Measurements from ENCODE around the gene TCERG1. TPM values are rescaled to one million over a fixed set of nuclear protein-coding genes. Genes with fewer than 3 reads are reported as not detected.

Gene TCERG1
- polyA plus RNA-seq, 1 donor from 2014 or later, result 238 TPM

GRCh38 chr5:146560205-146560812, 113.2 kb downstream of the TCERG1 start:
- Histone ChIP-seq H3K9ac (ENCODE audit: low read length) (no peak overlapping the region), H3F3A (ENCODE audit: insufficient read depth, low read length, poor library complexity, severe bottlenecking) (no peaks in the 10 kb centered on the region), H3K27me3 (ENCODE audit: insufficient read depth, low read depth, low read length) (no peaks in the 10 kb centered on the region), H3K9me2 (ENCODE audit: insufficient read depth, low read length) (no peaks in the 10 kb centered on the region), H2AFZ (ENCODE audit: low read depth, low read length) (no peak overlapping the region), H4K20me1 (ENCODE audit: insufficient read depth) (no peaks in the 10 kb centered on the region), H3K4me3 (ENCODE audit: low read length) (no peak overlapping the region), H3K79me2 (replicated peaks; ENCODE audit: insufficient read depth, low read length) (no peaks in the 10 kb centered on the region), H3K36me3 (ENCODE audit: insufficient read depth, low read length) (no peaks in the 10 kb centered on the region), H3K9me3 (ENCODE audit: low read length) (no peaks in the 10 kb centered on the region), H3K4me2 (ENCODE audit: low read length) (no peak overlapping the region), H3K27ac (ENCODE audit: low read length) (no peak overlapping the region)
- TF ChIP-seq MXI1 (conservative IDR thresholded peaks at IDR 0.05; ENCODE audit: poor library complexity, severe bottlenecking) (no peak), EP300 (conservative IDR thresholded peaks at IDR 0.05; ENCODE audit: poor library complexity, severe bottlenecking) (no peak), POLR2AphosphoS5 (IDR thresholded peaks at IDR 0.05) (no peak), REST (IDR thresholded peaks at IDR 0.05; ENCODE audit: borderline replicate concordance) (no peak), RAD21 (conservative IDR thresholded peaks at IDR 0.05) (no peak), TAF1 (IDR thresholded peaks at IDR 0.05; ENCODE audit: low read depth) (no peak), EZH2 (IDR thresholded peaks at IDR 0.05; ENCODE audit: borderline replicate concordance, insufficient read depth, low read length, poor library complexity, severe bottlenecking) (no peak)

Small RNA genes within 50 kb of the gene (small RNA-seq; reads per million reads assigned to genes)
- 0 reads per million in 3 experiments for gene RF02271

Other genes with a start within 250 kb of the TCERG1 start
- 18.9 and 23.2 TPM in 2 replicates for gene RBM27, start 243.7 kb upstream of the TCERG1 start, polyA plus RNA-seq
- 0.15 and 0.22 TPM in 2 replicates for gene POU4F3, start 108.5 kb upstream of the TCERG1 start, polyA plus RNA-seq
- 0.90 and 1.0 TPM in 2 replicates for gene GPR151, start 68.9 kb downstream of the TCERG1 start, polyA plus RNA-seq

Measured in neural cell (in vitro differentiated cells).